ENCODE results near the gene RPS6KA5. TPM values are rescaled to one million over a fixed set of nuclear protein-coding genes. Genes with fewer than 3 reads are reported as not detected.
"Not testable (repeated sequence)": the region's sequence is repeated elsewhere in the genome, so short reads cannot be mapped to it uniquely, and the experiment has no call there.

Gene RPS6KA5
- total RNA-seq, 1 experiment from 2014 or later: 24.2 TPM

- RAD21 ChIA-PET (ENCODE audit: low non-redundant PET in 1 of 2, low total read pairs in 2 of 2, uncharacterized antibody in 2 of 2, unreplicated experiment in 2 of 2): no interaction called here
- no peak for DNase-seq (ENCODE audit: low read depth, low spot score)
These were observed 38.1 kb upstream of the RPS6KA5 start for GRCh38 chr14:91098591-91098990.

GRCh38 chr14:91097657-91098056 is 37.2 kb upstream of the RPS6KA5 start:
- H3K27ac ChIP-seq (ENCODE audit: low read depth, low read length); H3K4me3 ChIP-seq (replicated peaks in 1 of 2; ENCODE audit: low read depth in 1 of 2, low read length in 2 of 2); H2AFZ ChIP-seq (ENCODE audit: low read depth, low read length, poor library complexity, severe bottlenecking); RAD21 ChIA-PET (ENCODE audit: low non-redundant PET in 1 of 2, low total read pairs in 2 of 2, uncharacterized antibody in 2 of 2, unreplicated experiment in 2 of 2); H3K27me3 ChIP-seq (ENCODE audit: insufficient read depth, low read length); H3K9ac ChIP-seq (ENCODE audit: low read length); CTCF ChIA-PET; BruUV-seq (replicated peaks); H3K4me2 ChIP-seq (ENCODE audit: low read length); H4K20me1 ChIP-seq (ENCODE audit: insufficient read depth); H3K9me3 ChIP-seq (ENCODE audit: control insufficient read depth in 1 of 2, insufficient read depth in 1 of 2, low read depth in 1 of 2, low read length in 2 of 2); H3K9me2 ChIP-seq (ENCODE audit: insufficient read depth); H3K36me3 ChIP-seq (ENCODE audit: control insufficient read depth in 1 of 2, insufficient read depth in 2 of 2, low read length in 2 of 2); ATAC-seq; DNase-seq (ENCODE audit: low read depth, low spot score); intact Hi-C loops (cut with micrococcal nuclease); H3K4me1 ChIP-seq (ENCODE audit: control insufficient read depth in 1 of 2, insufficient read depth in 2 of 2, low read length in 2 of 2); H3K79me2 ChIP-seq (ENCODE audit: insufficient read depth, low read length): not testable (repeated sequence)
- POLR2A ChIA-PET: interaction anchor here (1.2 kb wide), 1 partner anchor 37 kb away, joined by 3 read pairs; the partner anchor contains the start of gene RPS6KA5

More at GRCh38 chr14:91098591-91098990, 38.1 kb upstream of the RPS6KA5 start:
- H3K4me1 ChIP-seq (ENCODE audit: control insufficient read depth in 1 of 2, insufficient read depth in 2 of 2, low read length in 2 of 2): peaks cover 0 to 7% of the 10 kb centered on the region in 2 experiments; a peak in 2 of 4 replicates
- intact Hi-C loops (cut with micrococcal nuclease): no loop called here
- no peak overlapping the region for H3K27ac ChIP-seq (ENCODE audit: low read depth, low read length)
- no peaks in the 10 kb centered on the region for H3K36me3 ChIP-seq (ENCODE audit: control insufficient read depth in 1 of 2, insufficient read depth in 2 of 2, low read length in 2 of 2)
- no peak overlapping the region for H3K4me2 ChIP-seq (ENCODE audit: low read length)
- H3K4me3 ChIP-seq (replicated peaks in 1 of 2; ENCODE audit: low read depth in 1 of 2, low read length in 2 of 2): no peak overlapping the region
- no peak overlapping the region for H3K9ac ChIP-seq (ENCODE audit: low read length)
- BruUV-seq (replicated peaks): no TSS peak
- ChIA-PET CTCF (no interaction called here), POLR2A (interaction anchor here (1.2 kb wide), 1 partner anchor 38 kb away, joined by 3 read pairs; the partner anchor contains the start of gene RPS6KA5)
- H4K20me1 ChIP-seq (ENCODE audit: insufficient read depth): no peaks in the 10 kb centered on the region
- no peaks in the 10 kb centered on the region for H3K9me3 ChIP-seq (ENCODE audit: control insufficient read depth in 1 of 2, insufficient read depth in 1 of 2, low read depth in 1 of 2, low read length in 2 of 2)
- TF ChIP-seq POLR2A (IDR thresholded peaks at IDR 0.05; ENCODE audit: borderline replicate concordance, extremely low read depth, insufficient read depth, insufficient read length) (no peak), TCF7L2 (IDR thresholded peaks at IDR 0.05; ENCODE audit: borderline replicate concordance, extremely low read depth, insufficient read depth, insufficient read length) (no peak), ATF3 (IDR thresholded peaks at IDR 0.05) (no peak), SIN3A (IDR thresholded peaks at IDR 0.05; ENCODE audit: low read depth) (no peak), CEBPB (IDR thresholded peaks at IDR 0.05; ENCODE audit: low read depth) (no peak), ELF1 (IDR thresholded peaks at IDR 0.05; ENCODE audit: borderline replicate concordance, low read depth) (no peak), EGR1 (IDR thresholded peaks at IDR 0.05; ENCODE audit: low read depth) (no peak)
- ATAC-seq: no peak
- H2AFZ ChIP-seq (ENCODE audit: low read depth, low read length, poor library complexity, severe bottlenecking): no peak overlapping the region
- H3K9me2 ChIP-seq (ENCODE audit: insufficient read depth): no peaks in the 10 kb centered on the region
- H3K79me2 ChIP-seq (ENCODE audit: insufficient read depth, low read length): no peaks in the 10 kb centered on the region
- H3K27me3 ChIP-seq (ENCODE audit: insufficient read depth, low read length): no peaks in the 10 kb centered on the region

Measured in HCT116 (cell line).